ENCODE data around the gene RAB11A. TPM values are rescaled to one million over a fixed set of nuclear protein-coding genes. Genes with fewer than 3 reads are reported as not detected.

Gene RAB11A
- total RNA-seq, 4 donors from 2014 or later: 144 to 220 (median 199) TPM

GRCh38 chr15:65930134-65930533 is 60.8 kb downstream of the RAB11A start:
- H3K27ac ChIP-seq: no peak overlapping the region
- no peaks in the 10 kb centered on the region for H3K9me3 ChIP-seq
- H3K27me3 ChIP-seq: no peaks in the 10 kb centered on the region
- no peaks in the 10 kb centered on the region for H3K36me3 ChIP-seq
- H3K4me3 ChIP-seq: no peak overlapping the region
- TF ChIP-seq CTCF (IDR thresholded peaks at IDR 0.05): no peak
- DNase-seq: no peak
- no peaks in the 10 kb centered on the region for H3K4me1 ChIP-seq

GRCh38 chr15:65931221-65931620 is 61.9 kb downstream of the RAB11A start:
- no peaks in the 10 kb centered on the region for H3K9me3 ChIP-seq
- H3K27ac ChIP-seq: no peak overlapping the region
- H3K4me1 ChIP-seq: no peaks in the 10 kb centered on the region
- H3K4me3 ChIP-seq: no peak overlapping the region
- no peaks in the 10 kb centered on the region for H3K36me3 ChIP-seq
- no peak for DNase-seq
- no peaks in the 10 kb centered on the region for H3K27me3 ChIP-seq
- TF ChIP-seq POLR2A (IDR thresholded peaks at IDR 0.05) (no peak), CTCF (IDR thresholded peaks at IDR 0.05) (no peak)

DNA sequence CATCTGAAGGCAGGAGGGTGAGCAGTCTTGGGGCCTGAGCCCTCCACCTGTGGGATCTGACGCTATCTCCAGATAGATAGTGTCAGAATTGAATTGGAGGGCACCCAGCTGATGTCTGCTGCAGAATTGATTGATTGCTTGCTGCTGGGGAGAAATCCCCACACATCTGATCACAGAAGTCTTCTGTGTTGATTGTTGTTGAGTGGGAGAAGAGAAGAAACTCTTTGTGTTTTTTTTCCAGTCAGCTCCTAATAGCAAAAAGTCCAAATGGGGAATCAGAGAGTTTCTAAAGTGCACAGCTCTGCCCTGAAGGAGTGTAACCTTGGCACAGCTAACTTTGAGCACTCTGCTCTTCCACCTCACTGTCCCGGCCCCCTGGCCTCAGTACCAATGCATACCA is 66.1 kb downstream of the RAB11A start:
- Histone ChIP-seq H3K36me3 (no peaks in the 10 kb centered on the region), H3K27me3 (no peaks in the 10 kb centered on the region), H3K9me3 (no peaks in the 10 kb centered on the region), H3K4me3 (no peak overlapping the region), H3K27ac (no peak overlapping the region), H3K4me1 (no peaks in the 10 kb centered on the region)
- no peak for DNase-seq
- no peak for TF ChIP-seq POLR2A (IDR thresholded peaks at IDR 0.05)

DNA sequence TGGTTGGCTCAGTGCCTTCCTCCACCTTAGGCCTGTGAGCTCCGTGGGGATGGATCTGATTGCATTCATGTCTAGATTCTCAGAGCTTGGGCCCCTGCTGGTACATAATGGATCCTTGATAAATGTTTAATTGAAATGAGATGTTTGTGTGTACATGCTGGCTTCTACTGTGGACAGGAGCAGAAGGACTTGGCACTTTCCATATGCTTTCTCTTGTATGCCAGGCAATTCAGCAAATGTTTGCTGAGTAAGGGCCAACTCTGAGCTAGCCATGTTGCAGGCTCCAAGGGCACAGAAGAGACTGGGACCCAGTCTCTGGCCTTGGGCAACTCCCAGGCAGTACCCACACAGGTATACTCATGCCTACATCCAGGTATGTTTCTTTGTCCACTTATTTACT is 67.0 kb downstream of the RAB11A start:
- H3K4me1 ChIP-seq: no peaks in the 10 kb centered on the region
- TF ChIP-seq CTCF (IDR thresholded peaks at IDR 0.05) (no peak), POLR2A (IDR thresholded peaks at IDR 0.05) (no peak)
- H3K36me3 ChIP-seq: no peaks in the 10 kb centered on the region
- DNase-seq: no peak
- no peaks in the 10 kb centered on the region for H3K9me3 ChIP-seq
- H3K4me3 ChIP-seq: no peak overlapping the region
- no peaks in the 10 kb centered on the region for H3K27me3 ChIP-seq
- no peak overlapping the region for H3K27ac ChIP-seq

DNA sequence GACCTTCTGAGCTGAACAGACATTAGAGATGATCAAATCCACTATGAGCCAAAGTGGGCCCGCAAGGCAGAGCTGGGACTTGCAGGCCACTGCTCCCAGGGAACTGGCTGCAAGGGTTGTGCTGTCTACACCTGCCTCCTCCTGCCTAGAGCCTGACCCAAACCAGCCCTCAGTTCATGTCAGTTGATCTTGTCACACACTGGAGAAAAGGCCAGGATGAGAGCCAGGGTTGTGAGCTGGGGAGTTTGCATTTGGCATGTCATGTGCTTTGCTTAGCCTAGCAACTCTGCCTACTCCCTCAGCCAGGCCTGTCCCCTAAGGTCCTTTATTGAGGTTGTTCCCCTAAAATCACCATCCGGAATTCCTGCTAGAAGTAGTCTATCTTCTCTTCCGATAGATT is 67.8 kb downstream of the RAB11A start:
- DNase-seq: no peak
- no peak overlapping the region for H3K27ac ChIP-seq
- TF ChIP-seq CTCF (IDR thresholded peaks at IDR 0.05) (no peak), POLR2A (IDR thresholded peaks at IDR 0.05) (no peak)

DNA sequence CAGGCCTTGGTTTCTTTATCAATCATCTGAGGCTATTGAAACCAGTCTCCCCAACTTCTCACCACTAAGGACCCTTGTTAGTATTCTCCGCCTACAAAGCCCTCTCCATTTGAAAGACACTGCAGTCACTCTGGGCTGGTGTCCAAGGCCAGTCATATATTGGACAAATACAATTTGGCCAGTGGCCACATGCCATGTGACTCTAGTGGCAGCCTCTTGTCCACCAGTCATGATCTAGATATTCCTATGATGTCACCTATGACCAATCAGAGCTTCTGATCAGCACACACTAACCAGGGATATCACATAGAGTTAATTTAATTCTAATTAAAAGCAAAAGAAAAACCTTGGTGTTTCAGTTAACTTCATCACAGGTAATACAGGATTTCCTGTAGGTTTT is 68.2 kb downstream of the RAB11A start:
- TF ChIP-seq POLR2A (IDR thresholded peaks at IDR 0.05) (no peak), CTCF (IDR thresholded peaks at IDR 0.05) (no peak)
- Histone ChIP-seq H3K4me1 (no peaks in the 10 kb centered on the region), H3K4me3 (no peak overlapping the region), H3K27me3 (no peaks in the 10 kb centered on the region), H3K27ac (no peak overlapping the region), H3K9me3 (no peaks in the 10 kb centered on the region), H3K36me3 (no peaks in the 10 kb centered on the region)
- DNase-seq: no peak

More for the DNA sequence above, 67.8 kb downstream of the RAB11A start:
- H3K4me3 ChIP-seq: no peak overlapping the region
- H3K9me3 ChIP-seq: no peaks in the 10 kb centered on the region
- no peaks in the 10 kb centered on the region for H3K4me1 ChIP-seq
- H3K36me3 ChIP-seq: no peaks in the 10 kb centered on the region
- no peaks in the 10 kb centered on the region for H3K27me3 ChIP-seq

Data from Peyer's patch (tissue), 4 donors.